Vagina (tissue), 2 donors: Measurements from ENCODE around the gene CALML4.

Experiments used
- CTCF ChIP-seq, 3 experiments: fragments of 450-650 bp in 2 of 3; fragments of 200-600 bp in 1 of 3; sonication (generic) in 1 of 3; IDR thresholded peaks; one replicate each; pipeline ENCODE4 v1.5.1; 2017 to 2019; ENCODE audit warnings: antibody characterized with exemption in 3 of 3, mild to moderate bottlenecking in 2 of 3, moderate library complexity in 2 of 3
- POLR2AphosphoS5 ChIP-seq, 2 donors: sonication (generic); formaldehyde crosslinking; IDR thresholded peaks; one replicate each; pipeline ENCODE4 v1.9.0; 2017; ENCODE audit warnings: antibody characterized with exemption in 2 of 2, mild to moderate bottlenecking in 2 of 2, low read depth in 1 of 2; ENCODE audit not compliant: insufficient read depth in 1 of 2

GRCh38 chr15:68158046-68158628 is 47.0 kb downstream of the CALML4 start:
- no peak for TF ChIP-seq CTCF (IDR thresholded peaks at IDR 0.05)
- no peak for TF ChIP-seq POLR2AphosphoS5 (IDR thresholded peaks at IDR 0.05; ENCODE audit: insufficient read depth in 1 of 2, low read depth in 1 of 2)
